ENCODE data around the gene MYH7. TPM values are rescaled to one million over a fixed set of nuclear protein-coding genes. Genes with fewer than 3 reads are reported as not detected.
A peak's percentile ranks its signal among the peaks of the same experiment; 100 is the strongest.

Gene MYH7
- polyA plus RNA-seq, 1 of the 3 experiments (the other 2 are of a cell fraction), result not detected

DNA sequence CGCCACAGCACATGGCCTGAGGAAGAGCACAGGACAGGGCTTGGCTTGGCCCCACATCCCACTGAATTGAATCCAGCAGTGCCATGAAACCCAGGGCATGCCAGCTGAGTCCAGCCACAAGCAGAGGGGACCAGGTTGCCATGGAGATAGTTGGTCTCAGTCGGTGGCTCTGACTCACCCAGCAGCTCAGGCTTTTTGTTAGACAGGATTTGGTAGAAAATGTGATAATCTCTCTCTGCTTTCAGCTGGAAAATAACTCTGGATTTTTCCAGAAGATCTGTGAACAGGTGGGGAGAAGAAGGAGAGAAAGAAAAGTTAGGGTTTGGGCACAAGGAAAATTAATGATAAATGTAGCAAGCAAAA is 4.8 kb downstream of the MYH7 start:
- Histone ChIP-seq H3K27me3 (ENCODE audit: insufficient read depth) (no peaks in the 10 kb centered on the region; the same call in 1 of the 2 replicates), H3F3A (replicated peaks; ENCODE audit: insufficient read depth) (no peaks in the 10 kb centered on the region), H2AFZ (ENCODE audit: low read depth) (no peak overlapping the region), H3K9ac (no peak overlapping the region), H3K4me2 (no peak overlapping the region), H3K79me2 (ENCODE audit: insufficient read depth) (no peaks in the 10 kb centered on the region), H3K36me3 (replicated peaks in 1 of 2; ENCODE audit: control insufficient read depth in 1 of 2, insufficient read depth in 2 of 2, low read length in 1 of 2) (no peaks in the 10 kb centered on the region), H3K9me3 (no peaks in the 10 kb centered on the region), H3K9me2 (no peaks in the 10 kb centered on the region), H4K20me1 (ENCODE audit: insufficient read depth) (no peaks in the 10 kb centered on the region), H3K4me3 (ENCODE audit: low read depth in 2 of 2, low read length in 1 of 2) (no peak overlapping the region), H3K4me1 (ENCODE audit: control insufficient read depth in 1 of 2, insufficient read depth in 2 of 2, low read depth in 1 of 2, low read length in 1 of 2) (no peaks in the 10 kb centered on the region; a peak in 1 of 4 replicates), H3K27ac (ENCODE audit: low read depth in 2 of 2, low read length in 1 of 2) (no peak overlapping the region)
- ChIA-PET POLR2A (no interaction called here), CTCF (interaction anchor here (1.3 kb wide), 1 partner anchor 50 kb away, joined by 3 read pairs; no protein-coding TSS in a partner anchor)
- DNase-seq, result peak; percentile 49
- no peak for TF ChIP-seq SMC3 (IDR thresholded peaks at IDR 0.05; ENCODE audit: low read depth, low read length)
- TF ChIP-seq, protein P1, sequence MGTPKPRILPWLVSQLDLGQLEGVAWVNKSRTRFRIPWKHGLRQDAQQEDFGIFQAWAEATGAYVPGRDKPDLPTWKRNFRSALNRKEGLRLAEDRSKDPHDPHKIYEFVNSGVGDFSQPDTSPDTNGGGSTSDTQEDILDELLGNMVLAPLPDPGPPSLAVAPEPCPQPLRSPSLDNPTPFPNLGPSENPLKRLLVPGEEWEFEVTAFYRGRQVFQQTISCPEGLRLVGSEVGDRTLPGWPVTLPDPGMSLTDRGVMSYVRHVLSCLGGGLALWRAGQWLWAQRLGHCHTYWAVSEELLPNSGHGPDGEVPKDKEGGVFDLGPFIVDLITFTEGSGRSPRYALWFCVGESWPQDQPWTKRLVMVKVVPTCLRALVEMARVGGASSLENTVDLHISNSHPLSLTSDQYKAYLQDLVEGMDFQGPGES (IDR thresholded peaks at IDR 0.05; ENCODE audit: low read depth, low read length), result no peak
- no peak for TF ChIP-seq NRF1 (IDR thresholded peaks at IDR 0.05; ENCODE audit: low read depth, low read length)
- TF ChIP-seq MEF2A (IDR thresholded peaks at IDR 0.05; ENCODE audit: borderline replicate concordance, low read depth), result no peak
- TF ChIP-seq, protein P2, sequence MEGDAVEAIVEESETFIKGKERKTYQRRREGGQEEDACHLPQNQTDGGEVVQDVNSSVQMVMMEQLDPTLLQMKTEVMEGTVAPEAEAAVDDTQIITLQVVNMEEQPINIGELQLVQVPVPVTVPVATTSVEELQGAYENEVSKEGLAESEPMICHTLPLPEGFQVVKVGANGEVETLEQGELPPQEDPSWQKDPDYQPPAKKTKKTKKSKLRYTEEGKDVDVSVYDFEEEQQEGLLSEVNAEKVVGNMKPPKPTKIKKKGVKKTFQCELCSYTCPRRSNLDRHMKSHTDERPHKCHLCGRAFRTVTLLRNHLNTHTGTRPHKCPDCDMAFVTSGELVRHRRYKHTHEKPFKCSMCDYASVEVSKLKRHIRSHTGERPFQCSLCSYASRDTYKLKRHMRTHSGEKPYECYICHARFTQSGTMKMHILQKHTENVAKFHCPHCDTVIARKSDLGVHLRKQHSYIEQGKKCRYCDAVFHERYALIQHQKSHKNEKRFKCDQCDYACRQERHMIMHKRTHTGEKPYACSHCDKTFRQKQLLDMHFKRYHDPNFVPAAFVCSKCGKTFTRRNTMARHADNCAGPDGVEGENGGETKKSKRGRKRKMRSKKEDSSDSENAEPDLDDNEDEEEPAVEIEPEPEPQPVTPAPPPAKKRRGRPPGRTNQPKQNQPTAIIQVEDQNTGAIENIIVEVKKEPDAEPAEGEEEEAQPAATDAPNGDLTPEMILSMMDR (IDR thresholded peaks at IDR 0.05), result no peak
- no peak for TF ChIP-seq RFX5 (IDR thresholded peaks at IDR 0.05; ENCODE audit: low read length)
- no peak for TF ChIP-seq RCOR1 (IDR thresholded peaks at IDR 0.05; ENCODE audit: low read length)
- TF ChIP-seq, protein P3, sequence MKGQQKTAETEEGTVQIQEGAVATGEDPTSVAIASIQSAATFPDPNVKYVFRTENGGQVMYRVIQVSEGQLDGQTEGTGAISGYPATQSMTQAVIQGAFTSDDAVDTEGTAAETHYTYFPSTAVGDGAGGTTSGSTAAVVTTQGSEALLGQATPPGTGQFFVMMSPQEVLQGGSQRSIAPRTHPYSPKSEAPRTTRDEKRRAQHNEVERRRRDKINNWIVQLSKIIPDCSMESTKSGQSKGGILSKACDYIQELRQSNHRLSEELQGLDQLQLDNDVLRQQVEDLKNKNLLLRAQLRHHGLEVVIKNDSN (IDR thresholded peaks at IDR 0.05; ENCODE audit: borderline replicate concordance, low read depth), result no peak
- TF ChIP-seq, protein P4, sequence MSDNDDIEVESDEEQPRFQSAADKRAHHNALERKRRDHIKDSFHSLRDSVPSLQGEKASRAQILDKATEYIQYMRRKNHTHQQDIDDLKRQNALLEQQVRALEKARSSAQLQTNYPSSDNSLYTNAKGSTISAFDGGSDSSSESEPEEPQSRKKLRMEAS (IDR thresholded peaks at IDR 0.05; ENCODE audit: low read depth), result no peak
- TF ChIP-seq, protein P5, sequence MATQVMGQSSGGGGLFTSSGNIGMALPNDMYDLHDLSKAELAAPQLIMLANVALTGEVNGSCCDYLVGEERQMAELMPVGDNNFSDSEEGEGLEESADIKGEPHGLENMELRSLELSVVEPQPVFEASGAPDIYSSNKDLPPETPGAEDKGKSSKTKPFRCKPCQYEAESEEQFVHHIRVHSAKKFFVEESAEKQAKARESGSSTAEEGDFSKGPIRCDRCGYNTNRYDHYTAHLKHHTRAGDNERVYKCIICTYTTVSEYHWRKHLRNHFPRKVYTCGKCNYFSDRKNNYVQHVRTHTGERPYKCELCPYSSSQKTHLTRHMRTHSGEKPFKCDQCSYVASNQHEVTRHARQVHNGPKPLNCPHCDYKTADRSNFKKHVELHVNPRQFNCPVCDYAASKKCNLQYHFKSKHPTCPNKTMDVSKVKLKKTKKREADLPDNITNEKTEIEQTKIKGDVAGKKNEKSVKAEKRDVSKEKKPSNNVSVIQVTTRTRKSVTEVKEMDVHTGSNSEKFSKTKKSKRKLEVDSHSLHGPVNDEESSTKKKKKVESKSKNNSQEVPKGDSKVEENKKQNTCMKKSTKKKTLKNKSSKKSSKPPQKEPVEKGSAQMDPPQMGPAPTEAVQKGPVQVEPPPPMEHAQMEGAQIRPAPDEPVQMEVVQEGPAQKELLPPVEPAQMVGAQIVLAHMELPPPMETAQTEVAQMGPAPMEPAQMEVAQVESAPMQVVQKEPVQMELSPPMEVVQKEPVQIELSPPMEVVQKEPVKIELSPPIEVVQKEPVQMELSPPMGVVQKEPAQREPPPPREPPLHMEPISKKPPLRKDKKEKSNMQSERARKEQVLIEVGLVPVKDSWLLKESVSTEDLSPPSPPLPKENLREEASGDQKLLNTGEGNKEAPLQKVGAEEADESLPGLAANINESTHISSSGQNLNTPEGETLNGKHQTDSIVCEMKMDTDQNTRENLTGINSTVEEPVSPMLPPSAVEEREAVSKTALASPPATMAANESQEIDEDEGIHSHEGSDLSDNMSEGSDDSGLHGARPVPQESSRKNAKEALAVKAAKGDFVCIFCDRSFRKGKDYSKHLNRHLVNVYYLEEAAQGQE (IDR thresholded peaks at IDR 0.05; ENCODE audit: low read depth, low read length), result no peak
- no peak for TF ChIP-seq FOXM1 (IDR thresholded peaks at IDR 0.05; ENCODE audit: low read depth)
- no peak for TF ChIP-seq MXI1 (IDR thresholded peaks at IDR 0.05; ENCODE audit: low read depth, low read length)
- no peak for TF ChIP-seq FOXJ3 (CRISPR knock-in tag; IDR thresholded peaks at IDR 0.05)
- WGBS (ENCODE audit: low lambda C conversion rate), result 9% methylated on average over 2 of the region's 2 CpGs
